HG03354 (cell line): ENCODE data around the gene ZDHHC11B.
"Not testable (repeated sequence)": the region's sequence is repeated elsewhere in the genome, so short reads cannot be mapped to it uniquely, and the experiment has no call there.

Source experiments
- ATAC-seq: cut with Tn5 transposase; IDR thresholded peaks from one replicate; pipeline ENCODE4 v1.9.1; 2021; ENCODE audit warnings: mild to moderate bottlenecking; ENCODE audit not compliant: unreplicated experiment, poor library complexity, severe bottlenecking

Gene ZDHHC11B

GRCh38 chr5:734145-734544 is 50.4 kb downstream of the ZDHHC11B start:
- not testable (repeated sequence) for ATAC-seq

- ATAC-seq, result not testable (repeated sequence)
Measured at GRCh38 chr5:732754-733454, 51.6 kb downstream of the ZDHHC11B start.

DNA sequence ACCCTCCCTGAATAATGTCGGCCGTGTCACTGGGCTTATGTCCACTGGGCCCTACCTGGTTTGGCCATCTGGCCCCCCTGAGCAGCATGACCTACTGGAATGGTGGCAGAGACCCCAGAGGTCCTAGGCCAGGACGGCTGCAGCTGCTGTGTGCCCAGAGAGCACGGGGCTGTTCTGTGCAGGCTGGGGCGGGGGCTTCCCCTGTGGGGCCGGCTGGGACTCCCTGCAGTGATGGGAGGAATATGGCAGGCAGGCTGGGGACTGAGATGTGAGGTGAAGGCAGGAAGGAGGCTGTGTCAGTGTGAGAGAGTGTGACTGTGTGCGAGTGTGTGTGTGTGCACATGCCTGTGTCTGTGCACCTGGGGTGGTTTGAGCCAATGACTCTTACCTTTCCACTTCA is 55.3 kb downstream of the ZDHHC11B start:
- not testable (repeated sequence) for ATAC-seq

DNA sequence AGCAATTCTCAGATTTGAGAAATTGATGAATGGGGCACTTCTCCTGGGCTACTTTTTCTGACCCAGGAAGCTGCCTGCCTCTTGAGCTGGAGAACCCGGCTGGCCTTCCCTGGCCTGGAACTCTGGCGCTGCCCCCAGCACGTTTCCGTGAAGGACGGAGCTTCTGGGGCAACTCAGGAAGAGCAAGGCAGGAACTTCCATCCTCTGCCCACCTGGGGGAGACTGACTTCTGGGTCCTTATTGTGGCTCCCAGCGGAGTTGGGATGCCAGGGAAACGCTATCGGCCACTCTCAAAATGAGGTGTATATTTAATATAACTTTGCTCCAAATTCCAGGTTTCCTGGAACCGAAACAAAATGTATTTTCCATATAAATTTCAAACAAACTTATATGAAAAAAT is 57.4 kb downstream of the ZDHHC11B start:
- not testable (repeated sequence) for ATAC-seq

DNA sequence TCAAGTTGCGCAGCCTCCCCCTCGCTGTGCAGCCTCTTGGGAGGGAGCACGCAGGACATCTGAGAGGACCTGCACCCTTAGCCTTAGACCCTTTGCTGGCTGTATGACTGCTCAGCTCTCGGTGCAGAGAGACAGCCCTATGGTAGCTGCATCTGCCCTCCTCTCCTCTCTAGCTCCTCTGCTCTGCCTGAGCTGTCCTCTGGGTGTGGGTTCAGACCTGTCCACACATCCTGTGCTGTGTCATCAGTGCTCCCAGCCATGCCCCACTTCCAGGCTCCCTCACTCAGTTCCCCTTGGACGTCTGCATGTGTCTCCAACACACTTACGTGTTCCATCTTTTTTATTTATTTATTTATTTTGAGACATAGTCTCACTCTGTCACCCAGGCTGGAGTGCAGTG is 60.7 kb downstream of the ZDHHC11B start:
- not testable (repeated sequence) for ATAC-seq

DNA sequence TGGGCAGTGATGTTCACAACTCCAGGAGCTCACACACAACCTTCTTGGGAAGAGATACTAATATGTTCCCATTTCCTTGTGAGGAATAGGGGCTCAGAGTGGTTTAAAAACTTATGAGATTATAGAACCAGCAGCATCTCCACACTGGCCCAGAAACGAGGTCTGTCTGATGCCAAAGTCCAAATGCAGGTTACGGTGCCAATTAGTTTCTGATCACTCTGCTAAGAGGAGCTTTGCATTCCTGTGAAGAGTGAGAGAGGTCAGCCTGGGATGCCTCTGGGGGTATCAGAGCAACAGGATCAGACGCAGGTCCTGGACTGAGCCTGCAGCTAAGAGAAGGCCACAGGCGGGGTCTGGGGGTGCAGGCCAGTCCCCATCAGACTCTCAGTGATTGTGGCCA is 61.2 kb downstream of the ZDHHC11B start:
- not testable (repeated sequence) for ATAC-seq

GRCh38 chr5:719379-719778 is 65.2 kb downstream of the ZDHHC11B start:
- not testable (repeated sequence) for ATAC-seq

DNA sequence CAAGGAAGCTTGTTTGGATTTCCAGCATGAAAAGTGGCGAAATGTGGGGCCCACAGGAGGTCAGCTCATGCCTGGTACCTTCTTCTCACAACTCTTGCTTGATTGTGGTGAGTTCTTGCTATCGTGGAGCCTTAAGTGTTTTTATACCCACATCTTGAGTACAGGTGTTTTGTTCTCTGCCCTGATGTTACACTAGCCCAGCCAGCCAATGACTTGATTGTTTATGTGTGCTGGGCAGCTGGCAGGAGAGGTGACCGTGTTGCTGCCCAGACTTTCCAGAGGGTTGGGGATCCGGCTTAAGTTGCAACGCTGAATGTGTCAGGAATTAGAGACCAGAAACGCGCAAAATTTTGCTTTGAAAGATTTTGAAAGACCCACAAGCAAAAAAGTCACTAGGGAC is 67.4 kb downstream of the ZDHHC11B start:
- no peak for ATAC-seq

GRCh38 chr5:716740-717139 is 67.8 kb downstream of the ZDHHC11B start:
- ATAC-seq, result not testable (repeated sequence)

DNA sequence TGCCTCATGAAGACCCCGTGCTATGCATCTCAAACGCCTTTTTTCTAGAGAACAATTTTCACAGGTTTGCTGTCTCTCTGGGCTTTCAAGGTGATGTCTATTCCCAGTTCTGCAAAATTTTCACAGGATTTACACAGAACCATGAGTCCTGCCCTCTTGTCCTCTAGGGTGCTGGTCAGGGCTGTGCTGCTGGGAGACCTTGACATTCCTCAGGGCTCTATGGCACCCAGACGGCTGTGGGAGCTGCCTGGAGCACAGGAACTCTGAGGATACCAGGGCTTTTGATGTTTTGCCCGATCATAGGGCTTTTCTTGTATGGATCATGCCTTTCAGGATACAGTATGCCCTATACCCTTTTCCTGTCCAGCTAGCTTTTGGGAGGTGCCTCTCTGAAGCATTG is 68.9 kb downstream of the ZDHHC11B start:
- ATAC-seq, result not testable (repeated sequence)

DNA sequence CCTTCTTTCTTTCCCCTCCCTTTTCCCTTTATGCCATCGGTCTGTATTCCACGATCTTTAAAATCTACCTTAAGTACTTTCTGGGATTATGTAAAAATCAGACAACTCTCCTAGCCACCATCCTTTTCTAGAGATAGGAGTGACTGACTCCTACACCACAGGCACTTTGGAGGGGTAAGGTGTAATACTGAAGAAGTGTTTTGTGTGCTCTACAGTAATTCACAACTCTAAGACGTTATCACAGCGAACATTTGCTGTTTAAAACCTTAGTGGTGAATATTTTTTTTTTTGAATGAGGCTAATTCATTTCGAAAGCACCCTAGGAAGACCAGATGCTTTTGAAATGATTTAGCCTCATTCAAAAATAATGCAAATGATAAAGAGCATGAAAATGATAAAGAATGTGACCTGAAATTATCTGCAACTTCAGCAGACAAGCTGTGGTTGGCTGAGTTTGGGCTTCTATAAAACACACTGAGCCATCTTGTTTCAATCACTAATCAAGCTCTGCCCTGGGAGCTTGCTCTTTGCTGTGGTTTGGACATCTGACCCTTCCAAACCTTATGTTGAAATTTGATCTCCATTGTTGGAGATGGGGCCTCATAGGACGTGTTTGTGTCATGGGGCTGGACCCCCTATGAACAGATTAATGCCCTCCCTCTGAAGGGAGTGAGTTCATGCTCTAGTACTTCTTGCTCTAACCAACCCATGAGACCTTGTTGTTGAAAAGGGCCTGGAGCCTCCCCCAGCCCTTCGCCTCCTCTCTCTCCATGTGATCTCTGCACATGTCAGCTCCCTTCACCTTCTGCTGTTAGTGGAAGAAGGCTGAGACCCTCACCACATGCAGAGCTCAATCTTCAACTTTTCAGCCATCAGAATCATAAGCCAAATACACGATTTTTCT is 70.1 kb downstream of the ZDHHC11B start:
- not testable (repeated sequence) for ATAC-seq

DNA sequence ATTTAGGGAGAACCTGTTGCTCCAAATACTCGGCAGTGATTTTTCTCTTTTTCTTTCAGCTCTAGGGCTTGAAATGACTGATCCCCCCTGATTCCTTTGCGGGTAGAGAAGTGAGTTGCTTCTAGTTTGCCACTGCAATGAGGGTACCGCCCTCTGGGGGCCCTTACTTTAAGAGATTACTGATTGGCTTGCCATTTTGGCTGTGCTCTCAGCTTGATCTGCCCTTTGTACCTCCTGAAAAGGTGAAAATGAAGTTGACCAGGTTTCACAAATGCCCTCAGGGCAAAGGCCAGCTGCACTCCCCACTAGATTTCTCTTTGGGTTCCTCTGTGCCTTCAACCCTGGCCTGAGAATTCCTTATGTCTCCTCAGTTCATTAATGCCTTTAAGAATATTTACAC is 70.8 kb downstream of the ZDHHC11B start:
- not testable (repeated sequence) for ATAC-seq

- not testable (repeated sequence) for ATAC-seq
Measured at GRCh38 chr5:708848-709517, 75.5 kb downstream of the ZDHHC11B start.

DNA sequence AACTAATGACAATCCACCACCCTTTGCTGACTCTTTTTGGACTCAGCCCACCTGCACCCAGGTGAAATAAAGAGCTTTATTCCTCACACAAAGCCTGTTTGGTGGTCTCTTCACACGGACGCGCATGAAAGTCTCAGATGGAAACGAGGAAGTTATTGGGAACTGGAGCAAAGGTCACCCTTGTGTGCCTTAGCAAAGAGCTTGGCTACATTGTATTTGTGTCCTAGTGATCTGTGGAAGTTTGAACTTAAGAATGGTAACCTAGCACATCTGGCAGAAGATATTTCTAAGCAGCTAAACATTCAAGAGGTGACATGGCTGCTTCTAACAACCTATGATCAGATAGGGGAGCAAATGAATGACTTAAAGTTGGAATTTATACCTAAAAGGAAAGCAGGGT is 76.2 kb downstream of the ZDHHC11B start:
- ATAC-seq, result not testable (repeated sequence)

GRCh38 chr5:706127-706526 is 78.4 kb downstream of the ZDHHC11B start:
- not testable (repeated sequence) for ATAC-seq

- ATAC-seq, result not testable (repeated sequence)
Measured at GRCh38 chr5:696753-697702, 87.5 kb downstream of the ZDHHC11B start.

- ATAC-seq, result not testable (repeated sequence)
Measured at GRCh38 chr5:696191-696590, 88.3 kb downstream of the ZDHHC11B start.

GRCh38 chr5:695475-695874 is 89.1 kb downstream of the ZDHHC11B start:
- not testable (repeated sequence) for ATAC-seq

DNA sequence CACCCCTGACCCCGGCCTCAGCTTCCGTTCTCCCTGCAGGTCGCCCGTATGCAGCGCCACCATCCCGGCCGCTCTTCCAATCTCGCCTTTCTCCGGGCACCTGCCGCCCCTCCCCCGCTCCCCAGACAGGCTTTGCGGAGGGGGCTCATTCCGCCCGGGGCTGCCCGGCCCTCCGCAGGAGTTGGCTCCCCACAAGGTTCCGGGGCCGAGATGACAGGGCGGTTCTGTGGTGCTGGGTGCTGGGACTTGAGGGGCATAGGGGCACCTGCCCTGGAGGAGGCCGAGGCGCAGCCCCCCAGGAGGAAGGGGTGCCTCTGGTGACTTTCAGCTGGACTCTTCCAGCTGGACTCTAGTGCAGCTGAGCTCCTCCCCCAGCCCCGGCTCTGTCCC is 90.5 kb downstream of the ZDHHC11B start:
- ATAC-seq, result peak; percentile 10
